ENCODE results near the gene EFL1.

The EFL1 gene

GRCh38 chr15:82178061-82178460 is 84.5 kb downstream of the EFL1 start:
- no peak for TF ChIP-seq CTCF (IDR thresholded peaks at IDR 0.05; ENCODE audit: low read depth, low read length, missing control alignments)
- no peak overlapping the region for H3K4me3 ChIP-seq (ENCODE audit: low read depth, low read length)
- DNase-seq (ENCODE audit: low read depth), result no peak

GRCh38 chr15:82177291-82178010 is 85.1 kb downstream of the EFL1 start:
- no peak for TF ChIP-seq CTCF (IDR thresholded peaks at IDR 0.05; ENCODE audit: low read depth, low read length, missing control alignments)
- no peak for DNase-seq (ENCODE audit: low read depth)
- H3K4me3 ChIP-seq (ENCODE audit: low read depth, low read length), result no peak overlapping the region

GRCh38 chr15:82176542-82176941 is 86.0 kb downstream of the EFL1 start:
- no peak for TF ChIP-seq CTCF (IDR thresholded peaks at IDR 0.05; ENCODE audit: low read depth, low read length, missing control alignments)
- DNase-seq (ENCODE audit: low read depth), result no peak
- H3K4me3 ChIP-seq (ENCODE audit: low read depth, low read length), result no peak overlapping the region

GRCh38 chr15:82174471-82175235 is 87.9 kb downstream of the EFL1 start:
- no peak for TF ChIP-seq CTCF (IDR thresholded peaks at IDR 0.05; ENCODE audit: low read depth, low read length, missing control alignments)
- DNase-seq (ENCODE audit: low read depth), result no peak
- H3K4me3 ChIP-seq (ENCODE audit: low read depth, low read length), result no peak overlapping the region

- H3K4me3 ChIP-seq (ENCODE audit: low read depth, low read length), result no peak overlapping the region
- no peak for DNase-seq (ENCODE audit: low read depth)
- TF ChIP-seq CTCF (IDR thresholded peaks at IDR 0.05; ENCODE audit: low read depth, low read length, missing control alignments), result no peak
Observed at GRCh38 chr15:82173108-82173507, 89.4 kb downstream of the EFL1 start.

GRCh38 chr15:82172506-82172905 is 90.0 kb downstream of the EFL1 start:
- H3K4me3 ChIP-seq (ENCODE audit: low read depth, low read length), result no peak overlapping the region
- no peak for DNase-seq (ENCODE audit: low read depth)
- TF ChIP-seq CTCF (IDR thresholded peaks at IDR 0.05; ENCODE audit: low read depth, low read length, missing control alignments), result no peak
